ENCODE data around the gene ALG12.

ALG12 gene

DNA sequence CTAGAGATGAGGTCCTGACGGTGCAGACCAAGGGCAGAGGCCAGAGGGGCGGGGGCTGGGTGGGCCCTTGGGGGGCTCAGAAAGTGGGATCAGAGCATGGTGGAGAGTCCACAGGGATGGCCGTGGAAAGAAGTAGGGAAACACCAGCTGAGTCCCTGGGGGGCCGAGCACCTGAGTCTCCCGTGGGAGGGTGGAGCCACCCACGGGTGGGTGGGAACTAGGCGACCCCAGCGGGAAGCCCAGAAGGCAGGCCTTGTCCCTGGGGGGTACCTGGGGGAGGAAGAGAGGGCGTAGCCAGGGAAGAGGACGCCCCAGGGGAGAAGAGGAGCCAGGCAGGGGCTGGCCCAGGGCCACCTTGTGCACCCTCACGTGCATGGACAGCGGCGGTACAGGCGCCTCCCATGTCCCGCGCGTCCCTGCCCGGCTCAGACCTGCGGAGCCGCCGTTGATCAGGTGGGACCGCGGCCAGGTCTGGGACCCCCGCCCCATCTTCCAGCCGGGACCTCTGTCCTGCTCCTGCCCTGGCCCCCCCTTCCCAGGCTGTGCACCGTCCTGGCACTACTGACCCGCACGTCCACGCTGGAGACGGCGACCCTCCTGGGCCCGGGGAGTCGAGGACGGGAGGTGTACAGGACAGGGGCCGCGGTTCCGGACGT lies 10.4 kb upstream of the ALG12 start:
- Histone ChIP-seq H3K4me2 (ENCODE audit: low read depth, low read length) (no peak overlapping the region), H3K9ac (ENCODE audit: low read length) (no peak overlapping the region), H3K79me2 (ENCODE audit: low read length) (no peaks in the 10 kb centered on the region), H3K4me3 (ENCODE audit: low read length) (no peak overlapping the region), H3K4me1 (ENCODE audit: low read length) (peaks cover 25% of the 10 kb centered on the region), H4K20me1 (ENCODE audit: insufficient read depth, low read length) (no peaks in the 10 kb centered on the region), H3K36me3 (replicated peaks; ENCODE audit: insufficient read depth, low read length) (no peaks in the 10 kb centered on the region), H2AFZ (ENCODE audit: low read length) (no peak overlapping the region), H3K9me3 (replicated peaks; ENCODE audit: insufficient read depth, low read length) (no peaks in the 10 kb centered on the region), H3F3A (ENCODE audit: insufficient read depth, low read length) (peaks cover 23% of the 10 kb centered on the region), H3K9me2 (replicated peaks; ENCODE audit: insufficient read depth, low read length) (no peaks in the 10 kb centered on the region), H3K27ac (ENCODE audit: low read length) (no peak overlapping the region), H3K27me3 (replicated peaks; ENCODE audit: insufficient read depth, low read length) (no peaks in the 10 kb centered on the region)
- TF ChIP-seq, protein P1, sequence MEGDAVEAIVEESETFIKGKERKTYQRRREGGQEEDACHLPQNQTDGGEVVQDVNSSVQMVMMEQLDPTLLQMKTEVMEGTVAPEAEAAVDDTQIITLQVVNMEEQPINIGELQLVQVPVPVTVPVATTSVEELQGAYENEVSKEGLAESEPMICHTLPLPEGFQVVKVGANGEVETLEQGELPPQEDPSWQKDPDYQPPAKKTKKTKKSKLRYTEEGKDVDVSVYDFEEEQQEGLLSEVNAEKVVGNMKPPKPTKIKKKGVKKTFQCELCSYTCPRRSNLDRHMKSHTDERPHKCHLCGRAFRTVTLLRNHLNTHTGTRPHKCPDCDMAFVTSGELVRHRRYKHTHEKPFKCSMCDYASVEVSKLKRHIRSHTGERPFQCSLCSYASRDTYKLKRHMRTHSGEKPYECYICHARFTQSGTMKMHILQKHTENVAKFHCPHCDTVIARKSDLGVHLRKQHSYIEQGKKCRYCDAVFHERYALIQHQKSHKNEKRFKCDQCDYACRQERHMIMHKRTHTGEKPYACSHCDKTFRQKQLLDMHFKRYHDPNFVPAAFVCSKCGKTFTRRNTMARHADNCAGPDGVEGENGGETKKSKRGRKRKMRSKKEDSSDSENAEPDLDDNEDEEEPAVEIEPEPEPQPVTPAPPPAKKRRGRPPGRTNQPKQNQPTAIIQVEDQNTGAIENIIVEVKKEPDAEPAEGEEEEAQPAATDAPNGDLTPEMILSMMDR (IDR thresholded peaks at IDR 0.05; ENCODE audit: low read length) = no peak
- TF ChIP-seq EZH2phosphoT487 (IDR thresholded peaks at IDR 0.05; ENCODE audit: low read length) (no peak), EZH2 (optimal IDR thresholded peaks at IDR 0.05; ENCODE audit: low read depth, low read length) (no peak)
- DNase-seq = no peak

DNA sequence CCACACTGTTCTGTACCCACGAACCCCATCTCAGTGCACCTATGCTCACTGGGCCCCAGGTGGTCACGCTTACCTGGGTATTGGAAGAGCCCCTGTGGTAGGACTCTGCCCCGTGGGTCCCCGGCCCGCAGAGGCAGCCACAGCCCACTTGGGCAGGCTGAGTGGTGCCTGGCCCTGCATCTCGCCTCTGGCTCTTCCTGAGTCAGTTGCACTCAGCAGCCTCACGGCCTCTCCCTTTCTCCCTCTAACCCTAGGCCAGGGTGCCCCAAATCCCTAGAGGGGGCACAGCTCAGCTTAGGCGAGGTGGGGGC lies 9.9 kb upstream of the ALG12 start:
- Histone ChIP-seq H3K27me3 (replicated peaks; ENCODE audit: insufficient read depth, low read length) (no peaks in the 10 kb centered on the region), H3K4me2 (ENCODE audit: low read depth, low read length) (no peak overlapping the region), H3K36me3 (replicated peaks; ENCODE audit: insufficient read depth, low read length) (no peaks in the 10 kb centered on the region), H3F3A (ENCODE audit: insufficient read depth, low read length) (peaks cover 17% of the 10 kb centered on the region), H3K4me3 (ENCODE audit: low read length) (no peak overlapping the region), H2AFZ (ENCODE audit: low read length) (no peak overlapping the region), H3K9me3 (replicated peaks; ENCODE audit: insufficient read depth, low read length) (no peaks in the 10 kb centered on the region), H3K4me1 (ENCODE audit: low read length) (peaks cover 22% of the 10 kb centered on the region), H3K9me2 (replicated peaks; ENCODE audit: insufficient read depth, low read length) (no peaks in the 10 kb centered on the region), H3K27ac (ENCODE audit: low read length) (no peak overlapping the region), H4K20me1 (ENCODE audit: insufficient read depth, low read length) (no peaks in the 10 kb centered on the region), H3K9ac (ENCODE audit: low read length) (no peak overlapping the region), H3K79me2 (ENCODE audit: low read length) (no peaks in the 10 kb centered on the region)
- no peak for DNase-seq
- TF ChIP-seq EZH2 (optimal IDR thresholded peaks at IDR 0.05; ENCODE audit: low read depth, low read length) (no peak), EZH2phosphoT487 (IDR thresholded peaks at IDR 0.05; ENCODE audit: low read length) (no peak)
- TF ChIP-seq, protein P1 (IDR thresholded peaks at IDR 0.05; ENCODE audit: low read length) = no peak

DNA sequence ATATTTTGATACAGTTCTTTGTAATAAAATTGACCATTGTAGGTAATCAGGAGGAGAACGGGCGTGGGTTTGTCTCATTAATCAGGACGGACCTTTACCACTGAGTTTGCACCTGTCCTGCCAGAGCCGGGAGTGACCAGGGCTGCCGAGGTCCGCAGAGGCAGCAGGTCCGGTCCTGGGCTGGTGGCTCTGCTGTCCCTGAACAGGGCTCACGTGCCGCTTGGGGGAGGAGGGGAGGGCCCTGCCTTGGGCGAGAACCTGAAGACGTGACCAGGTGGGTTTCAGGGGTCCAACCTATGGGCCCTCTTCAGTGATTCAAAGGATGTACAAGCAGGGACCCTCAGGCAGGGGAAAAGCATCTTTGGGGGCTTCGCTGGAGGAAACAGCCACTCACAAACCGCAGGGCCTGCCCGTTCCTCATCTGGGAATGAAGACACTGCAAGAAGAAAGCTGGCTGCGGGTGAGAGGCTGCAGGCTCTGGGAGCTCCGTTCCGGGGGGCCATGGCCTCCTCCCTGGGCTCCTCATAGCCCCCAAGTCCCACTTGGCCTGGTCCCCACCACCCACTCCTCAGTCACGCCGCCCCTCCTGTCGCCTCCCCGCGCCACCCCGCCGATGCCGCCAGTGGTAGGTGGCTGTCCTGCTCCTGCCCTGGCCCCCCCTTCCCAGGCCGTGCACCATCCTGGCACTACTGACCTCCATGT lies 9.4 kb upstream of the ALG12 start:
- Histone ChIP-seq H3K27me3 (replicated peaks; ENCODE audit: insufficient read depth, low read length) (no peaks in the 10 kb centered on the region), H3K79me2 (ENCODE audit: low read length) (no peaks in the 10 kb centered on the region), H3K27ac (ENCODE audit: low read length) (no peak overlapping the region), H4K20me1 (ENCODE audit: insufficient read depth, low read length) (no peaks in the 10 kb centered on the region), H3K9me3 (replicated peaks; ENCODE audit: insufficient read depth, low read length) (no peaks in the 10 kb centered on the region), H3K9me2 (replicated peaks; ENCODE audit: insufficient read depth, low read length) (no peaks in the 10 kb centered on the region), H3K4me1 (ENCODE audit: low read length) (peaks cover 19% of the 10 kb centered on the region), H3K36me3 (replicated peaks; ENCODE audit: insufficient read depth, low read length) (no peaks in the 10 kb centered on the region), H3K4me2 (ENCODE audit: low read depth, low read length) (no peak overlapping the region), H3F3A (ENCODE audit: insufficient read depth, low read length) (peaks cover 15% of the 10 kb centered on the region), H3K9ac (ENCODE audit: low read length) (no peak overlapping the region), H3K4me3 (ENCODE audit: low read length) (no peak overlapping the region), H2AFZ (ENCODE audit: low read length) (no peak overlapping the region)
- no peak for TF ChIP-seq EZH2phosphoT487 (IDR thresholded peaks at IDR 0.05; ENCODE audit: low read length)
- TF ChIP-seq, protein P1 (IDR thresholded peaks at IDR 0.05; ENCODE audit: low read length) = no peak
- DNase-seq = no peak
